GM19193 (cell line): ENCODE data around the gene RPL38.

Experiments
- POLR2A ChIP-seq: IDR thresholded peaks from 4 replicates; pipeline ENCODE4 v1.6.1; 2011; ENCODE audit not compliant: insufficient read depth, insufficient read length; ENCODE audit errors: extremely low read depth

Gene RPL38

GRCh38 chr17:74243013-74243755 lies 39.7 kb downstream of the RPL38 start:
- no peak for TF ChIP-seq POLR2A

GRCh38 chr17:74244128-74244527 lies 40.6 kb downstream of the RPL38 start:
- TF ChIP-seq POLR2A = no peak

DNA sequence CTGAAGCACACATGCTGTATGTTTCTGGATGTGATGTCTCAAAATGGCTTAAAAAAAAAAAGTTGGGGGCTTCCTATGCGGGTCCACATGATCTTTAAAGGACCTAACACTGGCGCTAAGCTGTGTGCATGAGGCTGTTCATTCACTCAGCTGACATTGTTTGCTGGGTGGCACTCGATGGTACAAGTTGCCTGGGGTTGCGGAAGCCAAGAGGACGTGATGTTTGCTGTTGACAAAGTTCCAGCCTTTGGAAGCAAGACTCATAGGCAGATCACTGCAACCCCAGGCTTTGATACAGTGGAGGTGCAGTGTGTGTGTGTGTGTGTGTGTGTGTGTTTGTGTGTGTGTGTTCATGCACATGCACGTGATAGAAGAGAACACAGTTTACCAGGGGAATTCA lies 41.1 kb downstream of the RPL38 start:
- TF ChIP-seq POLR2A = no peak

GRCh38 chr17:74245145-74245831 lies 41.8 kb downstream of the RPL38 start:
- no peak for TF ChIP-seq POLR2A

DNA sequence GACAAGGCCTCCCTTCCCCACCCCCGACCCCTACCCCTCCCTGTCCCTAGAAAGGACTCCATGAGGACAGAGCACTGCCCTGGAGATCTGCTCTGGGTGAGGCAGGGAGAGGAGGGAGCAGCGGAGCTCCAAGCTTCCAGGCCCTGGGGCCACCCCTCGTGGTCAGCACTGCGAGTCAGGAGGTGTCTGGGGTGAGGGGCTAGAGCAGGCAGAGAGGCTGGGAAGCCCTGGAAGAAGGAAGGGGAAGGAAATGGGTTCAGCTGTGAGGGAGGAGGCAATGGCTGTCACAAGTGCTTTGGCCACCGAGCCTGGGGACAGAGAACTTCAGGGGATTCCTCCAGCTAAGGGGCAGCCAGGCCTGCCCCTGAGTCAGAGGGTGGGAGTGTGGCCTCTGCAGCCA lies 42.4 kb downstream of the RPL38 start:
- TF ChIP-seq POLR2A = no peak

- TF ChIP-seq POLR2A = no peak
Observed at GRCh38 chr17:74249590-74250270, 46.3 kb downstream of the RPL38 start.

DNA sequence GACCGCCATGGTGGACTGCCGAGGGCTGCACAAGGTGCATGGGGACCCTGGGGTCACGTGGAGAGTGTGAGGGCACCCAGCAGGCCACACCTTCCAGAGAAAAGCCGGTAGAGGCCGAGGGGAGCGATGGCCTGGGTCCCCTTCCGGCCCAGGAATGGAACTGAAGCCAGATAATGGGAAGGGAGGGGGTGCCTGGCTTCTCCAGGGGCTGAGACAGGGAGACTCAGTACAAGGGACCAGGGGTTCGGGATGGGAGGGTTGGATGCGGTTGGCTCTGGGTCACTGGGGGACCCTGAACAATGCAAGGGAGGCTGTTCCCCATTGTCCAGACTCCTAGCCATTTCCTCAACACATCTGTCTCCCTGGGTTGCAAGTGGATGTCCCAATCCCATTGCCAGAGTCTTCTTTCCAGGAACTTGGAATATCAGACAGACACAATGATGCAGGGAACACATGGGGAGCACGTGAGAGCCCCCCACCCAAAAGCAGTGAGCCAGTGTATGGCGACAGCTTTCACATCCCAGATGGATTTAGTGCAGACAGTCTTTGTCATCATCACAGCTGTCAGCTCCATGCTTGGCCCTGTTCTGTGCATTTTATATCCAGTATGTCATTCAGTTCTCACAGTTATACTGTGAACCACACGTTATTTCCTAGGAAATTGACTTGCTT lies 47.0 kb downstream of the RPL38 start:
- no peak for TF ChIP-seq POLR2A

DNA sequence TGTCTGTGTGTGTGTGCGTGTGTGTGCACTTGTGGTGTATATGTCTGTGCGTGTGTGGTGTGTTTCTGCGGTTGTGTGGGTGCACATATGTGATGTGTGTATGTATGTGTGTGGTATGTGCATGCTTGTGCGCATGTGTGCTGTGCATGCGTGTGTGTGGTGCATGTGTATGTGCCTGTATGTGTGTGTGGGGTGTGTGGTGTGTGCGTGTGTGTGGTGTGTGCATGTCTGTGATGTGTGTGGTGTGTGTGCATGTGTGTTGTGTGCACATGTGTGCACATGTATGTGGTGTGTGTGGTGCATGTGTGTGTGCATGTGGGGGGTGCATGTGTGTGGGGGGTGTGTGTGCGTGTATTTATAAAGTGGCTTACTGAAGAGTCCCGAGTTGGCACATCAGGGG lies 47.6 kb downstream of the RPL38 start:
- TF ChIP-seq POLR2A = no peak

DNA sequence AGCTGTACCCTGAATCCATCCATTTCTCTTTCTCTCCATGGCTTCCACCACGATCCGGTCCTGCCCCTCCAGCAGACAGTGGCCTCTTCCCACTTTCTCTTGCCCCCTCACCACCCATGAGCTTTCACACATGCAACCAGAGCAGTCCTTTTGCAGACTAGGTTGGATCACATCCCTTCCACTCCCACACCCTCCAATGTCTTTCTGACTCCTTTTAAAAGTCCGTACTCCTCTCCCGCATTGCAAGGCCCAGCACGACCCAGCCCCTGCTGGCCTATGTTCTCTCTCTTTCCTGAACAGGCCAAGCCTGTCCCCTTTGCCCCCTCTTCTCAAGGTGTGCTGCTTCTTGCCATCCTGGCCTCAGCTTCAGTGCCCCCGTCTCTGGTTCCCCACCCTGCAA lies 48.1 kb downstream of the RPL38 start:
- no peak for TF ChIP-seq POLR2A

GRCh38 chr17:74252211-74252610 lies 48.7 kb downstream of the RPL38 start:
- no peak for TF ChIP-seq POLR2A

DNA sequence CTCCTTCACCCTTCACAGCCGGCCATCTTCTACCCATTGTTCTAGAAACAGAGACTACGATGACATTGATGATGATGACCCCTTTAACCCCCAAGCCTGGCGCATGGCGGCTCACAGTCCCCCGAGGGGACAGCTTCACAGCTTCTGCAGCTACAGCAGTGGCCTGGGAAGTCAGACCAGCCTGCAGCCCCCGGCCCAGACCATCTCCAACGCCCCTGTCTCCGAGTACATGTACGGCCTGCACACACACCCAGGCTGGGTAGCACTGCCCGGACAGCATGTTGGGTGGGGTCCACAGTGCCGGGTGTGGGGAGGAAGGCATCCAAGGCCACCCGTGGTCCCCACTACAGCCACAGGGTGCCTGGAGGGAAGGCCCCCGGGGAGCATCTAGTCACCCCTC lies 49.6 kb downstream of the RPL38 start:
- no peak for TF ChIP-seq POLR2A

GRCh38 chr17:74257311-74257710 lies 53.8 kb downstream of the RPL38 start:
- TF ChIP-seq POLR2A = no peak

- TF ChIP-seq POLR2A = no peak
Observed at GRCh38 chr17:74259667-74260524, 56.4 kb downstream of the RPL38 start.
